Stimulated activated CD4-positive, alpha-beta T cell treated with anti-CD3 and anti-CD28 coated beads, Interleukin-4, amount 100 ng/mL, for 1 hour (primary cell): ENCODE measurements around the gene TADA2A.

ENCODE experiments used
- DNase-seq: peaks from one replicate; pipeline ENCODE4 v3.0.0-alpha.2; 2020

Gene TADA2A

DNA sequence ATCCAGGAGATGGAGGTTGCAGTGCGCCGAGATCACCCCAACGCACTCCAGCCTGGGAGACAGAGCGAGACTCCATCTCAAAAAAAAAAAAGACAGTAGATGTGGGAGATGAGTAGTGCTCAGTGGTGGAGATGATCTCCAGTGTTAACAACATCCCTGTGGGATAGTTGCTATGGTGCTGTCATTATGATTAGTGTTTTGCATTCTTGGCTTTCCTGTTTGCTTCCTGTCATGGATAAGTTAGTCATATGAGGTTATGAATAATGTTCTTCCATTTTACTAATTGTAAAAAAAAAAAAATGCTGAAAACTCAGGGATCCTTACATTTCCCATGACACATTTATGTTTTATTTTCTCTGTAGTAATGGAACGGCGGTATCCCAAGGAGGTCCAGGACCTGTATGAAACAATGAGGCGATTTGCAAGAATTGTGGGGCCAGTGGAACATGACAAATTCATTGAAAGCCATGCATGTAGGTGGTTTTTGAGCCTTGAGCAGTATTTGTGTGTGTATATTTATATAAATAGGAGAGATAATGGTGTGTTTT lies 58.5 kb downstream of the TADA2A start:
- no peak for DNase-seq

DNA sequence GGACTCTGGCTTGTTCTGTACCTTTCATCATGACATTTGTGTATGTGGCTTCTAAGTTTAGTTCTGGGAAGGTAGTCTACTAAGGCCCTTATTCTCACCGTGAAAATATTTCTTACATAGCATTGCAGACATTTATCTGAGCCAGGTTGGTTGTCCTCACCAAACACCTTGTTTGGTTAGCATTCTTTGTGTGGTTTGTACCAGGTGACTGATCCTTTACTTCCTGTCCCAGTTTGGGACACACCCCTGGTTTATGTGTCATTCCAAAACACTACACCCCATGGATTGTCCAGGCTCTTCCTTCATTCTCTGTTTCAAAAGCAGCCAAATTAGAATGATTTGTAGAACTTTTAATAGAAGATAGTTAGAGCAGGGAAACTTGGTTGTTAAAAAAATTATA lies 59.8 kb downstream of the TADA2A start:
- DNase-seq: no peak

- no peak for DNase-seq
Observed at GRCh38 chr17:37470181-37470580, 63.5 kb downstream of the TADA2A start.

- DNase-seq: no peak
Observed at GRCh38 chr17:37475731-37476420, 69.2 kb downstream of the TADA2A start.

DNA sequence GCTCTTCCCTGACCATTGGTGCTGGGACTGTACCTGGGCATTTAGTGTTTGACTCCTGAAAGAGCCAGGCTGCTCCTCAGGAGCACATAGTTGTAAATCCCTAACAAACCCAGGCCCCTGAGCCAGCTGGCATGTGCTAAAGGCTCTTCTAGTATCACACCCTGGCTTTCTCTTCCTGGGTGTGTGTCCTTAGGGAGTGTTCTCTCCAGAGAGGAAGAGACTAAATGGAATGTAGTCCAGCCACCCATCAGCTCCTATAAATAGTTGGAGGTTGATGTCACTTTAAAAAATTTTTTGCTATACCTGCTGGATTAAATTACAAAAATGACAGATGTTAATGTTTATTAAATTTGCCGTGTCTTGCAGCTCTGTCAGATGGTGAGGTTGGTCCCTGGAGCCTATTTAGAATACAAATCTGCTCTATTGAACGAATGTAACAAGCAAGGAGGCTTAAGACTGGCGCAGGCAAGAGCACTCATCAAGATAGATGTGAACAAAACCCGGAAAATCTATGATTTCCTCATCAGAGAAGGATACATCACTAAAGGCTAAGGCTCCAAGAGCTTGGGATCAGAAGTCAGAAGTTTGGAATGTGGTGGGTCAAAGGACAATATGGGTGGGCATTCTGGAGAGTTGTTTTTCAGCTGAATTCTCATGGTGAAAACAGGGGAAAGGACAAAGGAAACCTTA lies 69.9 kb downstream of the TADA2A start:
- no peak for DNase-seq

DNA sequence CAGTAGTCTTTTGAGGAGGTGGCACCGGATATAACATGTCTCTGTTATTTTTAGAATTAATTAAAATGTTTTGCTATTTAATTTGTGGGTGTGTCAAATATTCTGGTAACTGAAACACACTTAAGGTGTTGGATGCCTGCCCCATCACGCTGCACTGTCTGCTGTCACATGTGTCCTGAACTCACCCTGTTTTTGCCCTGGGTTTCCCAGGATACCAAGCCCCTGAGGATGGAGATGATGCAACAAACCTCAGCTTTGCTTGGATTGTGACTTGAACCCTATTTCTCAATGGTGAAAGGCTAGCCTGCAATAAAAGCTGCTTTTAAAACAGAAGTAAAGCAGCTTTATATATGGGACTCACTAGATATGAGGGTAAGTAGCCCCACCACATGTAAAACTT lies 71.5 kb downstream of the TADA2A start:
- DNase-seq: no peak

GRCh38 chr17:37479025-37479424 lies 72.3 kb downstream of the TADA2A start:
- no peak for DNase-seq

DNA sequence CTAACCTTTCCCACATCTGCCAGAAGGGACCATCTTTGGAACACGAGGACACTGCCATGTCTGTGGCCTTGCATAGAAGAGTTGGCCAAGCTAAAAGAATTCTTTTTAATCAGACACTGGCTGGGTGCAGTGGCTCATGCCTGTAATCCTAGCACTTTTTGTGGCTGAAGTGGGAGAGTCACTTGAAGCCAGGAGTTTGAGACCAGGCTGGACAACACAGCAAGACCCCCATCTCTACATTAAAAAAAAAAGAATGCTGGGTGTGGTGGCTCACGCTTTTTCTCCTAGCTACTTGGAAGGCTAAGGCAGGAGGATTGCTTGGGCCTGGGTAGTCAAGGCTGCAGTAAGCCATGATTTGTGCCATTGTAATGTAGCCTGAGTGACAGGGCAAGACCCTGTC lies 73.7 kb downstream of the TADA2A start:
- no peak for DNase-seq

DNA sequence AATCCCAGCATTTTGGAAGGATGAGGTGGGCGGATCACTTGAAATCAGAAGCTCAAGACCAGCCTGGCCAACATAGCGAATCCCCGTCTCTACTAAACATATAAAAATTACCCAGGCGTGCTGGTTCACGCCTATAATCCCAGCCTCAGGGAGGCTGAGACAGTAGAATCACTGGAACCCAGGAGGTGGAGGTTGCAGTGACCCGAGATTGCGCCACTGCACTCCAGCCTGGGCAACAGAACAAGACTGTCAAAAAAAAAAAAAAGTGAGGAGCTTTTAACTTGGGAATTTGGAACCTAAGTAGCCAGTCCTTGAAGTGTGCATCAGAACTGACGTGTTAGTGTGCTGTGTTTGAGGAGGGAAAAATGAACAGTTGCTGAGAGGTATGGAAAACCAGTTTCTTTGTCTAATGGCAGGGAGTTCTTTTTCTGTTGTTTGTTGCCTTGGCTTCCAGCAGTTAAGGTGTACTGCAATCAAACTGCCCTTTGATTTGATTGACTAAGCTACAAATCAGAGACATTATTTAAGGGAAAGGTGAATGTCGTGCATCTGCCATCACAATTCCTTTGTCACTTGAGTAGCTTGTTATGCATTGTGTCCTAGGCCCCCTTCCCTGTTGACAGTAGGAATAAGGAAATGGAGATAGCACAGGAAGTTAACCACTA lies 74.4 kb downstream of the TADA2A start:
- no peak for DNase-seq

DNA sequence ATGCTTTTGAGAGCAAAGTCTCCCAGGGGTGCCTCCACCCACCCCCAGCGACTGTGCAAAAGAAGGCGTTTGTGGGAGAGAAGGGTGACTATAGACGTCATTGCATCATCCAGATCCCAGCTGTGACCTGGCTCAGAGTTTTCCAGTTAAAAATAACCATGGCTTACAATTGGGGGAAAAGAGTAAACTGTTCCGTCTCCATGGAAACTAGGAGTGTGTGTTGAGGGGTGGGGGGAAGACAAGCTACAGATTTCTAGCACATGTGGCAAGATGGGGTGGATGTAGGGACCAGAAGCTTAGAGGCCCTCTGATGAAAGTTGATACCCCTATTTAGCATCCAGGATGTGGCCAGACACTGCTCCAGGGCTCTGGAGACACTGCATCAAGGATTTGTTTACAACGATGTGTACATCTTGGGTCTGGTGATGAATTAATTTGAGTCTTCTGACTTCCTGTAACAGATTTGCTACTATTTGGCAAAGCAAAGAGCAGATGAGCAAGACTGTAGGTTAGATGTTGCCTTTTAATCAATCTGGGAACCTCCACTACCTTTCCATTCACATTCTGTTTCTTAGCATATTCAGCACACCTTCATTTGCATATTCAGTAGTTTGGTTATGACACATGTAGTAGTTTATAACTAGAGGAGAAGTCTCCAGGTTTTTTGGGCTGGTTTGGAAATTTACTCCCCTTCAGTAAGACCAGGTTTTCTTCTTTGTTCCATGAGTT lies 76.8 kb downstream of the TADA2A start:
- DNase-seq: no peak

- no peak for DNase-seq
Observed at GRCh38 chr17:37485938-37486570, 79.4 kb downstream of the TADA2A start.

DNA sequence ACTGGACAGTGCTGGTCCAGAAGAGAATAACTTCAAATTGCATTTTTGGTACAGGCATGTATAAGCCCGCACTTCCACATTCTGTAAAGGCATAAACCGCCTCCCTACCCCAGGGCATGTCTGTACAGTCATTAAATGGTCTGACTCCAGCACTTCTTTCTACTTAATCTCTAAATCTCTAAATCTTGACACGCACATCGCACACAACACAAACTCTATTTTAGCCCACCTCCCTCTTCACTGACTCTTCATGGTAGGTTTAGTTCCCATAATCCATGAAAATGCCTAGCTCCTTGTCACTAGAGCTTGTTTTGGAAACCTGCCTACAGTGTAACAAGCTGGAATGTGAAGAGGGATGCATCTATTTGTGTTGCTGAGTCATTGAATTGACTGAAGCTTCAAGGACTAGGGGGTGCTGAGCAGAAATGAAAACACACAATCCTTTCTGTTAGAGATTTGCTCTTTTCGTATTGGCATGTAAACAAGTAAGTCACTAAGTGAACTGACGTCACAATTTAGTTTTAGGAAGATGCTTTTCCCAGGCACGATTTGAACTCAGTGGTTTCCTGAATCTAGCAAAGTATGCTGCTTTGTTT lies 81.4 kb downstream of the TADA2A start:
- DNase-seq: no peak

DNA sequence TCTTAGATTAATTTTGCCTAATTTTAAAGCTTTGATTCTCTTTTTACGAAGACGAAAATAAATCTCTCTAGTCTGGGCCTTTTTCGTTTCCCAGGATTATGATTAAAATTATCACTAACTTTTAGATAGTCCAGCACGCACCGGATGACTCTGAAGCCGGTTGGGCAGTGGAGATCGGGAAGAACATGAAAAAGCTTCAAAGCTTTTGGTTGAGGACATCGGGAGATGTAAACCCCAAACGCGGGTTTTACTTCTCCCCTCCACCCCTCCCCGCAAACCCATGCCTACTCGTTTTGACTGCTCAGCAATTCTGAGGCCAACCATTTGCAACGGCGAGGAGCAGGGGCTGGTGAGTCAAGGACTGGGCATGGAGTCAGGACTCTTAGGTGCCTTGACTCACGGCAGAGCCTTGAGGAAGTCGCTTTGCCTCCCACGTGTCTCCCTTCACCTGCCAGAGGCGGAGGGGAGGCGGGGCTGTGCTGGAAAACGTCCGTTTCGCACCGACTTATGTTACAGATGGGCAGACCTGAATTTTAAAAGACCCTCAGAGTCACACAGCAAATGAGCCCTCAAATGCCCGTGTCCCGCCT lies 82.0 kb downstream of the TADA2A start:
- peak; percentile 64 for DNase-seq

- DNase-seq: peak; percentile 82
Observed at GRCh38 chr17:37489197-37490001, 82.7 kb downstream of the TADA2A start, which contains the start of gene DUSP14. Gene DUSP14 (plus strand): TSS chr17:37489891. CDS start chr17:37512273, 22,382 bp downstream.

GRCh38 chr17:37490022-37490587 lies 83.4 kb downstream of the TADA2A start:
- DNase-seq: peak; percentile 79

DNA sequence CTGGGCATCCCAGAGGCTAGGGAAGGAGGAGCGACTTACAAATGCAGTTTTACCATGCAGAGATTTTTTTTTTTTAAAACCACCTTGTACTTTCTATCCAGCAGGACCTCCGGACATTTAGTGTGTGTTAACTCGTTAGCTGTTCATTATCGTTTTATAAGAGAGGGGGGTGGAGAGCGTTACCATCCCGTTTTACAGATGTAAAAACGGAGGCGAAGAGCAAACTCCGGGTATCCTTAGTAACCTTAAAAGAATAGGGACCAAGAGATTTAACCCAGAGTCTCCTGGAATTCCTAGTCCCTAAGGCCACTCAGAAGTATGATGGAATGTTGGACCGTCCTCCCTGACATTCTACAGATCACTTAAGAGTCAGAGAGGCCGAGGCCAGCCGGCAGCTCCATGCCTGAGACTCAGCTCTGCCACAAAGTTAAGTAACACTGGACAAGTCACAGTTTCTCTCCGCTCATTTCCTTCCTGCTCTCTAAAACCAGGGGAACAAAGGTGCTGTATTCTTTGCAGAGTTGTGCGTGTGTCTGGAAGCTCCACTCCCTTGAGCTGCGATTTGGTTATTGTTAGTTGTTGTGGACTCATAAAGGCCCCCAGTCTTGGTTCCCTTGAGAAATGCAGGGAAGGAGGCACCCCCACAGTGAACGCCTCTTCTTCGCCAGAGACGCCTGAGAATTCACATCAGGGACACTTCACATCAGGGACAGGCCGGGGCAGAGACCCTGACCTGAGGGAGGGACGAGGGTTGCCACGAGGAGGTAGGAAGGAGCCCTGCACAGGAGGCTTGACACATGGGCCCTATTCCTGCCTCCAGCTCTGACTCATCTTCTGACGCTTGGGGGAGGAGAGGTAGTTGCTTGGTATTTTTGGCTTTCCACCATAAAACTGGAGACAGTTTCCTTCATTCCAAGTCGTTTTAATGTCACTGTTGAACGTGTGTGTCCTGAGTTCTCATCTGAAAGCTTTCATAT lies 84.2 kb downstream of the TADA2A start:
- no peak for DNase-seq

- DNase-seq: no peak
Observed at GRCh38 chr17:37492167-37492566, 85.5 kb downstream of the TADA2A start.

DNA sequence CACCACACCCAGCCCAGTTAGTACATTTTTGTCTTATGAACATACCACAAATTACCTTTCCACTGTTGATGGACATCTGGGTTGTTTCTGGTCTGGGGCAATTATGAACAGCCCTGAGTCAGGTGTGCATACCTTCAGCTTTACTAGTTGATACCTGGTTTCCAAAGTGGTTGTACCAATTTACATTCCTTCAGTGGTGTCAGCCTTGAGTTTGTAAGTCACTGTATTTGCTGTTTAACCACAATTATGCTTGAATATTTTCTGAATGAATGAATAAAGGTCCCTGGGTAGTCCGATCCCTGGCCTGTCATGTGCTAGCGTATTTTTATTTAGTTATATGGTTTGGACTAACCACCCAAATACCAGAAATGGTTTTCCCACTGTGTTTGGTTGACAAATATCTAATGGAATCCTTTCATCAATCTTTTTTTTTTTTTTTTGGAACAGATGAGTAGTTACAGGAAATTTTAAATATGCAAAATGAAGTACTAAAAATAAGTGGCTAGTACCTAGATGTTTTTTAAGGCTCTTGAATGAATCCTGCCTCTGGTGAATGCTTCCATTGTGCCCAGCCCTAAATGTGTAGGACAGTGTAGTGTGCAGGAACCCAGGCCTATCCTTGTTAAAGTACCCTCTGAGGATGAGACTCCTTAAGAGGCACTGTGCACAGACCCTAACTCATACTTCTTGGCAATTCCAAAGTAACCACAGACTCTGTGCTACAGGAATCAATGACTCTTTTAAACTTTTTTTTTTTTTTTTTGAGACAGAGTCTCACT lies 86.8 kb downstream of the TADA2A start:
- no peak for DNase-seq
